Breast epithelium (tissue), 3 donors: ENCODE measurements around the gene NTN4.

Experiments
- POLR2AphosphoS5 ChIP-seq, 3 donors: sonication (generic); formaldehyde crosslinking; IDR thresholded peaks; one replicate each; pipeline ENCODE4 v1.6.1; 2017; ENCODE audit warnings: antibody characterized with exemption in 3 of 3
- TF ChIP-seq, protein P1 (sequence below), 3 donors: fragments of 450-650 bp; IDR thresholded peaks; one replicate each; pipeline ENCODE4 v1.5.1; 2016 to 2017; ENCODE audit warnings: antibody characterized with exemption in 3 of 3, mild to moderate bottlenecking in 3 of 3, moderate library complexity in 3 of 3

DNA sequence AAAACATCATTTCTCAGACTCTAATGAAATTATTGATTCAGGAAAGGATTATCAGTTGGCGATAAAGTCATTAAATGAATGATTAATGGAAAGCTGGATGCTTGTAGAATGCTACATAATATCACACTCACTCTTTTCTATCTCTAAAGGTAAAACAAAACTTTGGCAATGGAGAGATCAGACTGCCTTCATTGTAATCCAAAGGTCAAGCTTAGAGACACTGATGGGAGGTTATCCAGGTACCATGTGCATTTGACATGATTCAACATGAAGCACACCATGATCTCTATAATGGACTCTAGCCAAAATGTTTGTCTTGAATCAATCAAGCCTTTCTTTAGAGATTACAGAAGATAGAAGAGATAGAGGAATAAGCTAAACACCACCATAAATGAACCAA is 129.2 kb downstream of the NTN4 start:
- TF ChIP-seq, protein P1, sequence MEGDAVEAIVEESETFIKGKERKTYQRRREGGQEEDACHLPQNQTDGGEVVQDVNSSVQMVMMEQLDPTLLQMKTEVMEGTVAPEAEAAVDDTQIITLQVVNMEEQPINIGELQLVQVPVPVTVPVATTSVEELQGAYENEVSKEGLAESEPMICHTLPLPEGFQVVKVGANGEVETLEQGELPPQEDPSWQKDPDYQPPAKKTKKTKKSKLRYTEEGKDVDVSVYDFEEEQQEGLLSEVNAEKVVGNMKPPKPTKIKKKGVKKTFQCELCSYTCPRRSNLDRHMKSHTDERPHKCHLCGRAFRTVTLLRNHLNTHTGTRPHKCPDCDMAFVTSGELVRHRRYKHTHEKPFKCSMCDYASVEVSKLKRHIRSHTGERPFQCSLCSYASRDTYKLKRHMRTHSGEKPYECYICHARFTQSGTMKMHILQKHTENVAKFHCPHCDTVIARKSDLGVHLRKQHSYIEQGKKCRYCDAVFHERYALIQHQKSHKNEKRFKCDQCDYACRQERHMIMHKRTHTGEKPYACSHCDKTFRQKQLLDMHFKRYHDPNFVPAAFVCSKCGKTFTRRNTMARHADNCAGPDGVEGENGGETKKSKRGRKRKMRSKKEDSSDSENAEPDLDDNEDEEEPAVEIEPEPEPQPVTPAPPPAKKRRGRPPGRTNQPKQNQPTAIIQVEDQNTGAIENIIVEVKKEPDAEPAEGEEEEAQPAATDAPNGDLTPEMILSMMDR (IDR thresholded peaks at IDR 0.05): no peak
- no peak for TF ChIP-seq POLR2AphosphoS5 (IDR thresholded peaks at IDR 0.05)
